Testis (tissue), 3 donors: Measurements from ENCODE around the gene GBE1. TPM values are rescaled to one million over a fixed set of nuclear protein-coding genes. Genes with fewer than 3 reads are reported as not detected.

Source experiments
- DNase-seq: peaks from one replicate; pipeline ENCODE4 v3.0.0-alpha.2; 2019
- H3K27ac ChIP-seq, 2 donors: fragments of 200-600 bp; sonication (generic); one replicate each; pipeline ENCODE4 v1.5.1; 2019
- H3K27me3 ChIP-seq: fragments of 200-600 bp; sonication (generic); one replicate; pipeline ENCODE4 v1.5.1; 2019
- H3K36me3 ChIP-seq: fragments of 200-600 bp; sonication (generic); one replicate; pipeline ENCODE4 v1.5.1; 2017; ENCODE audit warnings: low read depth; ENCODE audit errors: missing control alignments
- H3K4me1 ChIP-seq: fragments of 200-600 bp; sonication (generic); one replicate; pipeline ENCODE4 v1.5.1; 2019
- H3K4me3 ChIP-seq, 2 donors: fragments of 200-600 bp; sonication (generic); one replicate each; pipeline ENCODE4 v1.5.1; 2017 to 2019
- H3K9me3 ChIP-seq: fragments of 200-600 bp; sonication (generic); one replicate; pipeline ENCODE4 v1.5.1; 2017
- POLR2A ChIP-seq: fragments of 450-650 bp; IDR thresholded peaks from one replicate; pipeline ENCODE4 v1.6.1; 2017; ENCODE audit warnings: antibody characterized with exemption, mild to moderate bottlenecking, moderate library complexity
- WGBS, 2 donors: methylation state at CpG; one replicate each; pipeline ENCODE4 v1.1.5; 2018; 5-methylcytosine and 5-hydroxymethylcytosine counted together
- intact Hi-C: fragments of 100-400 bp; cut with DNase I; formaldehyde crosslinking; loops from one replicate; pipeline ENCODE4 v1.15.1; 2023; ENCODE audit warnings: low total_unique reads
- polyA plus RNA-seq: library from polyadenylated mRNA; stranded (reverse); fragments of 350-450 nt; fragmentation: Illumina TruSeq; extraction: RNeasy Lipid Tissue Mini Kit (QIAGEN cat#74804); gene quantifications from one replicate; pipeline ENCODE4 v1.2.3, GENCODE V29; 2014; ENCODE audit warnings: low read depth, low replicate concordance; ENCODE audit not compliant: insufficient read depth
- total RNA-seq, 2 donors: library from RNA; depleted of rRNA; stranded (reverse); fragments of >200 nt; gene quantifications; one replicate each; pipeline ENCODE4 v1.2.3, GENCODE V29; 2016
- TF ChIP-seq, protein P1 (sequence below), 3 experiments: fragments of 450-650 bp in 2 of 3; fragments of 200-600 bp in 1 of 3; sonication (generic) in 1 of 3; IDR thresholded peaks; one replicate each; pipeline ENCODE4 v1.5.1; 2016 to 2019; ENCODE audit warnings: antibody characterized with exemption in 3 of 3, mild to moderate bottlenecking in 2 of 3, moderate library complexity in 1 of 3

Gene GBE1
- total and polyA plus RNA-seq, 3 donors from 2014 or later, result 14.1 to 23.5 (median 19.4) TPM

DNA sequence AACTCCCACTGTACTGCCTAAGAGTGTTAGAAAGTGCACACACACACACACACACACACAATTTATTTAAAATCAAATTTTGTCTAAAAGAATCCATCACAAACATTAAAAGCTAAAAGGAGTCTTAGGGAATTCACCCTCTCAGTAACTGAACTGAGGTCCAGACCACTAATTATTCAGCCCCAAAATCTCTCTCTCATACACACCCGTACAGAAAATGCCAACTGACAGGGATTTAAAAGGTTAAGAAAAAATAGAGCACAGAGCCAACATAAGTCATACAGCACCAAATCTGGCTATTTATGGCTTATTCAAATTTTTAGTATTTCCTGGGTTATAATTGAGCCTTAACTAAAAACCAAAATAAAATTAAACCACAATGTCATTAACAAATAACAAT, 20.7 kb downstream of the GBE1 start:
- Histone ChIP-seq H3K4me1 (peaks cover 23% of the 10 kb centered on the region), H3K4me3 (no peak overlapping the region), H3K36me3 (no peaks in the 10 kb centered on the region), H3K9me3 (no peaks in the 10 kb centered on the region), H3K27me3 (no peaks in the 10 kb centered on the region), H3K27ac (no peak overlapping the region)
- intact Hi-C loops, result no loop called here
- 77 to 80% methylated on average over 1 of the region's 1 CpG for WGBS, 2 donors
- DNase-seq, result no peak
- TF ChIP-seq, protein P1, sequence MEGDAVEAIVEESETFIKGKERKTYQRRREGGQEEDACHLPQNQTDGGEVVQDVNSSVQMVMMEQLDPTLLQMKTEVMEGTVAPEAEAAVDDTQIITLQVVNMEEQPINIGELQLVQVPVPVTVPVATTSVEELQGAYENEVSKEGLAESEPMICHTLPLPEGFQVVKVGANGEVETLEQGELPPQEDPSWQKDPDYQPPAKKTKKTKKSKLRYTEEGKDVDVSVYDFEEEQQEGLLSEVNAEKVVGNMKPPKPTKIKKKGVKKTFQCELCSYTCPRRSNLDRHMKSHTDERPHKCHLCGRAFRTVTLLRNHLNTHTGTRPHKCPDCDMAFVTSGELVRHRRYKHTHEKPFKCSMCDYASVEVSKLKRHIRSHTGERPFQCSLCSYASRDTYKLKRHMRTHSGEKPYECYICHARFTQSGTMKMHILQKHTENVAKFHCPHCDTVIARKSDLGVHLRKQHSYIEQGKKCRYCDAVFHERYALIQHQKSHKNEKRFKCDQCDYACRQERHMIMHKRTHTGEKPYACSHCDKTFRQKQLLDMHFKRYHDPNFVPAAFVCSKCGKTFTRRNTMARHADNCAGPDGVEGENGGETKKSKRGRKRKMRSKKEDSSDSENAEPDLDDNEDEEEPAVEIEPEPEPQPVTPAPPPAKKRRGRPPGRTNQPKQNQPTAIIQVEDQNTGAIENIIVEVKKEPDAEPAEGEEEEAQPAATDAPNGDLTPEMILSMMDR (IDR thresholded peaks at IDR 0.05), result no peak
- no peak for TF ChIP-seq POLR2A

DNA sequence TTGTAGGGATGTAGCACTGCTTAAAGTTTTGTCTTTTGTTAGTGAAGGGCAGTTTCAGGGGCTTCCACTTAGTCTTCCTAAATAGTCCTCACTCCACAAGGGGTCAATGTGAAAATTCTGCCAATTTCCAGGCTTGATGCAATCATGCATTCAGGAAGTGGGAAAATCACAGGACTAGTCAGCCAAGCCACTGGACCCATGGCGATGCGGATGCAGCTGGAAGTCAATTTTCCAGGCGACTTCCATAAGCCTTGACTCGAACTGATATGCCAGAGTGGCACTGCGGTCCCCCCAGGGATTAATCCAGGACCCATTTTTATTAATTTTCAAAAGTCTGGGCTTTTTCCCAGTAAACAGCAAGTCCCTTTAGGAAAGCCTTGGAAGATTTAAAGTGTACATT, 26.1 kb downstream of the GBE1 start:
- no peak for DNase-seq
- Histone ChIP-seq H3K4me1 (no peaks in the 10 kb centered on the region), H3K36me3 (no peaks in the 10 kb centered on the region), H3K9me3 (no peaks in the 10 kb centered on the region), H3K27me3 (no peaks in the 10 kb centered on the region), H3K4me3 (no peak overlapping the region), H3K27ac (no peak overlapping the region)
- WGBS, 2 donors, result 94 to 99% methylated on average over 5 of the region's 5 CpGs
- intact Hi-C loops, result no loop called here
- TF ChIP-seq, protein P1 (IDR thresholded peaks at IDR 0.05), result no peak
- TF ChIP-seq POLR2A, result no peak

DNA sequence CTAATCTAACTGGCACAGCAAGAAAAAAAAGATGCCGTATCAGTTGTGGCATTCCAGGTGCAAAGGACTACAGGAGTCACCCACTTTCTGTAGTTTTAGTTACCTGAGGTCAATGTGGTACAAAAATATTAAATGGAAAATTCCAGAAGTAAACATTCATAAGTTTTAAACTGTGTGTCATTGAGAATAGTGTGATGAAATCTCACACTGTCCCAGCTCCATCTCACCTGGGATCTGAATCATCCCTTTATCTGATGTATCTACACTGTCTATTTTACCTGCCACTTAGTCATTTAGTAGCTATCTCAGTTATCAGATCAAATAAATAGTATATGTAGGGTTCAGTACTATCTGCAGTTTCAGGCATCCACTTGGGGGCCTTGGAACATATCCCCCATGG, 26.7 kb downstream of the GBE1 start:
- 94 to 95% methylated on average over 1 of the region's 1 CpG for whole genome bisulfite sequencing, 2 donors
- DNase-seq, result no peak
- Histone ChIP-seq H3K9me3 (no peaks in the 10 kb centered on the region), H3K4me3 (no peak overlapping the region), H3K27ac (no peak overlapping the region), H3K4me1 (no peaks in the 10 kb centered on the region), H3K36me3 (no peaks in the 10 kb centered on the region), H3K27me3 (no peaks in the 10 kb centered on the region)
- no peak for TF ChIP-seq POLR2A
- TF ChIP-seq, protein P1 (IDR thresholded peaks at IDR 0.05), result no peak
- intact Hi-C loops, result no loop called here

DNA sequence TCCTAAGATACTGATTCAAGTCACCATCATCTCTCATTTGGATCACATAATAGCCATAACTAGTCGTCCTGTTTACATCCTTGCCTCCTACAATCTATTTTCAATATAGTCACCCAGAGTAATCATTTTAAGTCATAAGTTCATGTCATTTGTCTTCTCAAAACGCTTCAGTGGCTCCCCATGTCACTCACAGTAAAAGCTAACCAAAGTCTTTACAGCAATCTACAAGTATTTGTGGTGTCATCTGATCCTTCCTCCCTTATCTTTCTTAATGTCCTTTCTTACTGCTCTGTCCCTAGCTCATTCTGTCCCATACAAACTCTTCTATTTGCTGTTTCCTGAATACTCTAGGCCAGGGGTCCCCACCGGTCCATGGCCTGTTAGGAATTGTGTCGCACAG, 28.8 kb downstream of the GBE1 start:
- Histone ChIP-seq H3K9me3 (no peaks in the 10 kb centered on the region), H3K27me3 (no peaks in the 10 kb centered on the region), H3K4me3 (no peak overlapping the region), H3K4me1 (no peaks in the 10 kb centered on the region), H3K27ac (no peak overlapping the region), H3K36me3 (no peaks in the 10 kb centered on the region)
- intact Hi-C loops, result no loop called here
- WGBS, 2 donors, result 92 to 96% methylated on average over 4 of the region's 4 CpGs
- TF ChIP-seq, protein P1 (IDR thresholded peaks at IDR 0.05), result no peak
- no peak for TF ChIP-seq POLR2A
- DNase-seq, result no peak

DNA sequence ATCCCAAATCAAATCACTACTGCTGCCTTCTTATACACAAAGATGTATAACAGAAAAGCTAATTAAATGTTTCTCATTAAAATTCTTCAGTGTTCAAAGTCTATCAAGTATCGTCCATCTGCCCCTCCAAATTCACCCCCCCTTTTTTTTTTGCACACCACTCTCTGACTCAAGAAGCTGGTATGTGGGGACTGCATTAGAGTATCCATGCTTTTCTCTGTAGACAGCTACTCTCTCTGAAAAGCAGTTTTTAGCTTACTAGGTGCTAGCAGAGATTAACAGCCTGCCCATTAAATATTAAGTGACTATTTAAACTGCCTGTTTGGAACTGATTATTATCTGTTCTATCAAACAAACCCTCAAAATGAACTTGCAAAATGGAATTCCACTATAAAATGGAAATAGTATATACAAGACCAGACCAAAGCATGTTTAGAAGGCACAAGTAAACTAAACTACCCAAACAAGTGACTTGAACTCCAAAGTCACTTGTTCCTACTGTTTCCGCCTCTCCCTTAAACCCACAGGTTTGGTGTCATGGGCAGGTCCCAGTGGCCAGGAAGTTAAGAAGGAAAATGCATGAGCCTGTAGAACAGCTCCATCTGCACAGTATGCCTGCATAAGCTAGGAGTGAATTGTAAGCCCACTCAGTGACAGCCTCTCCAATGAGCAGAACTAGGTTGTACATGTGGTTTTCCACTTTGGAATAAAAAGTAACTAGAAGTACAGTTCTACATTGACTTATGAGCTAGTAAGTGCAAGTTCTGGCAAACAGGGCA, 32.5 kb downstream of the GBE1 start:
- no peak for DNase-seq
- 90 to 93% methylated on average over 2 of the region's 2 CpGs for WGBS, 2 donors
- TF ChIP-seq, protein P1 (IDR thresholded peaks at IDR 0.05), result no peak
- TF ChIP-seq POLR2A, result no peak
- no peaks in the 10 kb centered on the region for H3K9me3 ChIP-seq
- no peak overlapping the region for H3K4me3 ChIP-seq
- H3K27me3 ChIP-seq, result no peaks in the 10 kb centered on the region
- H3K27ac ChIP-seq, result no peak overlapping the region
- intact Hi-C loops, result no loop called here
- H3K36me3 ChIP-seq, result no peaks in the 10 kb centered on the region
- no peaks in the 10 kb centered on the region for H3K4me1 ChIP-seq
